ENCODE data around the gene PLD4.
"Not testable (repeated sequence)": the region's sequence is repeated elsewhere in the genome, so short reads cannot be mapped to it uniquely, and the experiment has no call there.

PLD4 gene

GRCh38 chr14:104924421-104925213 is at the start of gene PLD4:
TSS of gene PLD4 (plus strand) at chr14:104924879. CDS start at chr14:104927141, 2,262 bp downstream.
- no peak for DNase-seq (ENCODE audit: low read depth)

- no peak for DNase-seq (ENCODE audit: low read depth)
Observed at GRCh38 chr14:104875412-104875751, 49.3 kb upstream of the PLD4 start.

GRCh38 chr14:104875811-104876210 is 48.9 kb upstream of the PLD4 start:
- no peak for DNase-seq (ENCODE audit: low read depth)

GRCh38 chr14:104876251-104876699 is 48.4 kb upstream of the PLD4 start:
- no peak for DNase-seq (ENCODE audit: low read depth)

- DNase-seq (ENCODE audit: low read depth): no peak
Observed at GRCh38 chr14:104877066-104877805, 47.4 kb upstream of the PLD4 start.

- no peak for DNase-seq (ENCODE audit: low read depth)
Observed at GRCh38 chr14:104877806-104878550, 46.7 kb upstream of the PLD4 start.

- DNase-seq (ENCODE audit: low read depth): no peak
Observed at GRCh38 chr14:104878582-104878981, 46.1 kb upstream of the PLD4 start.

- DNase-seq (ENCODE audit: low read depth): no peak
Observed at GRCh38 chr14:104879201-104879982, 45.3 kb upstream of the PLD4 start.

- DNase-seq (ENCODE audit: low read depth): no peak
Observed at GRCh38 chr14:104879983-104880565, 44.6 kb upstream of the PLD4 start.

- DNase-seq (ENCODE audit: low read depth): no peak
Observed at GRCh38 chr14:104880584-104881210, 44.0 kb upstream of the PLD4 start.

- DNase-seq (ENCODE audit: low read depth): no peak
Observed at GRCh38 chr14:104881369-104881979, 43.2 kb upstream of the PLD4 start.

GRCh38 chr14:104882325-104882973 is 42.2 kb upstream of the PLD4 start:
- DNase-seq (ENCODE audit: low read depth): no peak

- DNase-seq (ENCODE audit: low read depth): no peak
Observed at GRCh38 chr14:104882991-104883660, 41.6 kb upstream of the PLD4 start.

GRCh38 chr14:104883681-104884361 is 40.9 kb upstream of the PLD4 start:
- DNase-seq (ENCODE audit: low read depth): no peak

- not testable (repeated sequence) for DNase-seq (ENCODE audit: low read depth)
Observed at GRCh38 chr14:104884381-104884780, 40.3 kb upstream of the PLD4 start.

- DNase-seq (ENCODE audit: low read depth): no peak
Observed at GRCh38 chr14:104885031-104885972, 39.4 kb upstream of the PLD4 start.

GRCh38 chr14:104885973-104886689 is 38.5 kb upstream of the PLD4 start:
- no peak for DNase-seq (ENCODE audit: low read depth)

All from GM04503 (cell line).